Measurements from ENCODE around the gene INPP5D. TPM values are rescaled to one million over a fixed set of nuclear protein-coding genes. Genes with fewer than 3 reads are reported as not detected.

Gene INPP5D
- total RNA-seq, 1 donor = under 0.01 TPM

DNA sequence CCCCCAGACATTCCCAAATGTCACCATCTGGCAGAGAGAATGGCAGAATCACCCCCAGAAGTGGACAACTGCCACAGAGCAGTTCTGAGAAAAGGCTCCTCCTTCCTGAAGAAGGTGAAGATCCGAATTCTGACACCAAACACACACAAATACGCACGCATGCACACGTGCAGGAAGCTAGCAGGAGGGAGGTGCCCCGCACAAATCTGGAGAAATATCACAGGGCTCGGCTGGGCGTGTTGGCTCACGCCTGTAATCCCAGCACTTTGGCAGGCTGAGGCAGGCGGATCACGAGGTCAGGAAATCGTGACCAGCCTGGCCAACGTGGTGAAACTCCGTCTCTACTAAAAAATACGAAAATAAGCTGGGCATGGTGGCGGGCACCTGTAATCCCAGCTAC is 152.9 kb downstream of the INPP5D start:
- no peak for DNase-seq (ENCODE audit: low read depth)
- TF ChIP-seq, protein P1, sequence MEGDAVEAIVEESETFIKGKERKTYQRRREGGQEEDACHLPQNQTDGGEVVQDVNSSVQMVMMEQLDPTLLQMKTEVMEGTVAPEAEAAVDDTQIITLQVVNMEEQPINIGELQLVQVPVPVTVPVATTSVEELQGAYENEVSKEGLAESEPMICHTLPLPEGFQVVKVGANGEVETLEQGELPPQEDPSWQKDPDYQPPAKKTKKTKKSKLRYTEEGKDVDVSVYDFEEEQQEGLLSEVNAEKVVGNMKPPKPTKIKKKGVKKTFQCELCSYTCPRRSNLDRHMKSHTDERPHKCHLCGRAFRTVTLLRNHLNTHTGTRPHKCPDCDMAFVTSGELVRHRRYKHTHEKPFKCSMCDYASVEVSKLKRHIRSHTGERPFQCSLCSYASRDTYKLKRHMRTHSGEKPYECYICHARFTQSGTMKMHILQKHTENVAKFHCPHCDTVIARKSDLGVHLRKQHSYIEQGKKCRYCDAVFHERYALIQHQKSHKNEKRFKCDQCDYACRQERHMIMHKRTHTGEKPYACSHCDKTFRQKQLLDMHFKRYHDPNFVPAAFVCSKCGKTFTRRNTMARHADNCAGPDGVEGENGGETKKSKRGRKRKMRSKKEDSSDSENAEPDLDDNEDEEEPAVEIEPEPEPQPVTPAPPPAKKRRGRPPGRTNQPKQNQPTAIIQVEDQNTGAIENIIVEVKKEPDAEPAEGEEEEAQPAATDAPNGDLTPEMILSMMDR (IDR thresholded peaks at IDR 0.05; ENCODE audit: insufficient read depth, low read depth, low read length) = no peak
- no peak overlapping the region for H3K4me3 ChIP-seq (ENCODE audit: low read depth, low read length)

GRCh38 chr2:233213975-233214374 is 153.8 kb downstream of the INPP5D start:
- DNase-seq (ENCODE audit: low read depth) = no peak
- TF ChIP-seq, protein P1 (IDR thresholded peaks at IDR 0.05; ENCODE audit: insufficient read depth, low read depth, low read length) = no peak

GRCh38 chr2:233217892-233218377 is 157.8 kb downstream of the INPP5D start:
- TF ChIP-seq, protein P1 (IDR thresholded peaks at IDR 0.05; ENCODE audit: insufficient read depth, low read depth, low read length) = no peak
- no peak overlapping the region for H3K4me3 ChIP-seq (ENCODE audit: low read depth, low read length)
- DNase-seq (ENCODE audit: low read depth) = peak; percentile 5

More at GRCh38 chr2:233213975-233214374, 153.8 kb downstream of the INPP5D start:
- H3K4me3 ChIP-seq (ENCODE audit: low read depth, low read length) = no peak overlapping the region

- TF ChIP-seq, protein P1 (IDR thresholded peaks at IDR 0.05; ENCODE audit: insufficient read depth, low read depth, low read length) = no peak
- no peak overlapping the region for H3K4me3 ChIP-seq (ENCODE audit: low read depth, low read length)
- no peak for DNase-seq (ENCODE audit: low read depth)
These were observed 158.7 kb downstream of the INPP5D start for GRCh38 chr2:233218836-233219235.

DNA sequence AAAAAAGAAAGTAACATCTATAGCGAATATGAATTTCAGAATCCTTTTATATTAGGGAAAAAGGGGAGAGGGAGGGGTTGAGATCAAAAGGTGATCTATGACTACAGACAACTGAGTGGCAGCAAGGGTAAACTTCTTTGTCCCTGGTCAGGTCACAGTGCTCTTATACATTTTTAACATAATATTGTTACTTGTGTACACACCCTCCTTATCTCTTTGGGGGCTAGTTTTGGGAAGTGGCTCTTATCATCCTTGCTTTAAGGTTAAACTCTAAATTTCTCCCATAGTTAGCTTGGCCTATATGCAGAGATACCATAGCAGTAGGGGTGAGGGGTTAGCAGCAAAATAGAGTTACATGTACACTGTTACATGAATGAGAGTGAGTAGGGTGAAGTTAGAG is 159.7 kb downstream of the INPP5D start:
- no peak for DNase-seq (ENCODE audit: low read depth)
- TF ChIP-seq, protein P1 (IDR thresholded peaks at IDR 0.05; ENCODE audit: insufficient read depth, low read depth, low read length) = no peak
- H3K4me3 ChIP-seq (ENCODE audit: low read depth, low read length) = no peak overlapping the region

DNA sequence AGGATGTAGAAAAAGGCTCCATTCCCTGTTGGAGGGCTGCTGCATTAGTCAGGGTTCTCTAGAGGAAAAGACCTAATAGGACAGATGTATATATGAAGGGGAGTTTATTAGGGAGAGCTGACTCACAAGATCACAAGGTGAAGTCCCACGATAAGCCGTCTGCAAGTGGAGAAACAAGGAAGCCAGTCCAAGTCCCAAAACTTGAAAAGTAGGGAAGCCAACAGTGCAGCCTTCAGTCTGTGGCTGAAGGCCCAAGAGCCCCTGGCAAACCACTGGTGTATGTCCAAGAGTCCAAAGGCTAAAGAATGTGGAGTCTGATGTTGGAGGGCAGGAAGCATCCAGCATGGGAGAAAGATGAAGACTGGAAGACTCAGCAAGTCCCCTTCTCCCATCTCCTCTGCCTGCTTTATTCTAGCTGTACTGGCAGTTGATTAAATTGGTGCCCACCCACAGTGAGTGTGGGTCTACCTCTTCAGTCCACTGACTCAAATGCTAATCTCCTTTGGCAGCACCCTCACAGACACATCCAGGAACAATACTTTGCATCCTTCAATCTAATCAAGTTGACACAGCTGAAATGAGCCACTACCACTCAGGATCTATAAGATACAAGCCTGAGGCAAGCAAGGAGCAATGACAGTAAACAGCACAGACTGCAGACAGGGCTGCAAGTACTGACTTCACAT is 161.4 kb downstream of the INPP5D start:
- TF ChIP-seq, protein P1 (IDR thresholded peaks at IDR 0.05; ENCODE audit: insufficient read depth, low read depth, low read length) = no peak
- peak; percentile 26 for DNase-seq (ENCODE audit: low read depth)
- no peak overlapping the region for H3K4me3 ChIP-seq (ENCODE audit: low read depth, low read length)
